NCI-H2196 treated with DMSO at 0.1 percent for 48 hours (cell line): ENCODE measurements around the gene ZNF638.
A peak's percentile ranks its signal among the peaks of the same experiment; 100 is the strongest.
"Not testable (repeated sequence)": the region's sequence is repeated elsewhere in the genome, so short reads cannot be mapped to it uniquely, and the experiment has no call there.

ENCODE experiments used
- DNase-seq: peaks from one replicate; lab custom pipeline; 2025; ENCODE audit not compliant: unreplicated experiment; lab: John Stamatoyannopoulos, UW

ZNF638 gene

GRCh38 chr2:71331581-71332434, at the start of gene ZNF638:
Gene ZNF638 (plus strand): TSS chr2:71331782. CDS start chr2:71348955, 17,173 bp downstream.
- peak; percentile 55 for DNase-seq

GRCh38 chr2:71281950-71282349, 49.6 kb upstream of the ZNF638 start:
- no peak for DNase-seq

GRCh38 chr2:71282493-71282892, 49.1 kb upstream of the ZNF638 start:
- DNase-seq, result no peak

GRCh38 chr2:71283131-71283530, 48.5 kb upstream of the ZNF638 start:
- no peak for DNase-seq

- no peak for DNase-seq
These were observed 45.9 kb upstream of the ZNF638 start for GRCh38 chr2:71285706-71286105.

GRCh38 chr2:71291398-71291797, 40.2 kb upstream of the ZNF638 start:
- no peak for DNase-seq

- no peak for DNase-seq
These were observed 39.4 kb upstream of the ZNF638 start for GRCh38 chr2:71292159-71292558.

GRCh38 chr2:71298914-71299313, 32.7 kb upstream of the ZNF638 start:
- DNase-seq, result no peak

- no peak for DNase-seq
These were observed 32.1 kb upstream of the ZNF638 start for GRCh38 chr2:71299507-71299906.

GRCh38 chr2:71303849-71304248, 27.7 kb upstream of the ZNF638 start:
- DNase-seq, result no peak

GRCh38 chr2:71306762-71307161, 24.8 kb upstream of the ZNF638 start:
- no peak for DNase-seq

- DNase-seq, result no peak
These were observed 18.4 kb upstream of the ZNF638 start for GRCh38 chr2:71313016-71313766.

- DNase-seq, result no peak
These were observed 14.5 kb upstream of the ZNF638 start for GRCh38 chr2:71317060-71317459.

GRCh38 chr2:71317900-71318299, 13.7 kb upstream of the ZNF638 start:
- DNase-seq, result not testable (repeated sequence)

- DNase-seq, result no peak
These were observed 8.2 kb upstream of the ZNF638 start for GRCh38 chr2:71323386-71323785.

GRCh38 chr2:71326968-71327367, 4.6 kb upstream of the ZNF638 start:
- DNase-seq, result no peak

- no peak for DNase-seq
These were observed 3.7 kb upstream of the ZNF638 start for GRCh38 chr2:71327916-71328315.

GRCh38 chr2:71330155-71330554, 1.4 kb upstream of the ZNF638 start:
- DNase-seq, result no peak

GRCh38 chr2:71330585-71331330, 824 bp upstream of the ZNF638 start:
- DNase-seq, result no peak

- not testable (repeated sequence) for DNase-seq
These were observed 326 bp upstream of the ZNF638 start for GRCh38 chr2:71331331-71331580.

- no peak for DNase-seq
These were observed 834 bp downstream of the ZNF638 start for GRCh38 chr2:71332435-71332796.

- DNase-seq, result no peak
These were observed 2.0 kb downstream of the ZNF638 start for GRCh38 chr2:71333619-71334018.
